ENCODE data around the gene FUT1. TPM values are rescaled to one million over a fixed set of nuclear protein-coding genes. Genes with fewer than 3 reads are reported as not detected.

Gene FUT1
- total RNA-seq, 1 donor from 2014 or later, result 4.4 TPM

DNA sequence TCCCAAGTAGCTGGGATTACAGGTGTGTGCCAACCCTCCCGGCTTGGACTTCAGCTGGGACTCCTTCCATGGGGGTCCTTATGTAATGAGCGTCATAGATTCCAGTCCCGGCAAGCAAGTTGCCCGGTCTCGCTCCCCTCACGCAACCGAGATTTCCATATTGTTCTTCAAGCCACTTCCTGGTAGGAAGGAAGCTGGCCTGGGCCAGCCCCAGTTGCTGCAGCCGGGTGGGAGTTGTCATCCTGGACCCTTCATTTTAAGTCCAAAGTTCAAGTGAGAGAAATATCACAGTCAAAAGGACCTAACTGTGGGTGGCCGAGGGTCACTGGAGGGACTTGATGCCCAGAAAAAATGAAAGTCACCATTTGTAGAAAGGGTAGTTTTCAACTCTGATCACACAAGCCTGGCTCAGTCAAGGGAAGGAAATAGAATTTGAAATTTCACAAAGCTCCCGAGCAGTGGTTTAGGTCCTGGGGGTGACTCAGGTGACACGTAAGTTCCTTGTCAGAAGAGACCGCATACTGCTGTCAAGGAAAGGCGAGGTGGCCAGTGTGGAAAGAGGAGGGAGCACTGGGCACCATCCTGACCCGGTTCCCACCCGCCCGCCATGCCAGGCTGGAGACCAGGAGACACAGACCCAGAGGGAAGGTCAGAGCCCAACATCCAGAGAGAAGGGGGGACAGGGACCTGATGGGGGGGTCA, 8.2 kb upstream of the FUT1 start:
- Mint-ChIP-seq H3K27ac (ENCODE audit: unreplicated experiment) (no peak overlapping the region), H3K4me3 (ENCODE audit: unreplicated experiment) (no peak overlapping the region), H3K27me3 (ENCODE audit: unreplicated experiment) (peaks cover 7% of the 10 kb centered on the region), H3K36me3 (ENCODE audit: unreplicated experiment) (no peaks in the 10 kb centered on the region), H3K9me3 (ENCODE audit: unreplicated experiment) (no peaks in the 10 kb centered on the region), H3K4me1 (ENCODE audit: low read depth, unreplicated experiment) (no peaks in the 10 kb centered on the region)
- DNase-seq, result no peak
- TF ChIP-seq, protein P1, sequence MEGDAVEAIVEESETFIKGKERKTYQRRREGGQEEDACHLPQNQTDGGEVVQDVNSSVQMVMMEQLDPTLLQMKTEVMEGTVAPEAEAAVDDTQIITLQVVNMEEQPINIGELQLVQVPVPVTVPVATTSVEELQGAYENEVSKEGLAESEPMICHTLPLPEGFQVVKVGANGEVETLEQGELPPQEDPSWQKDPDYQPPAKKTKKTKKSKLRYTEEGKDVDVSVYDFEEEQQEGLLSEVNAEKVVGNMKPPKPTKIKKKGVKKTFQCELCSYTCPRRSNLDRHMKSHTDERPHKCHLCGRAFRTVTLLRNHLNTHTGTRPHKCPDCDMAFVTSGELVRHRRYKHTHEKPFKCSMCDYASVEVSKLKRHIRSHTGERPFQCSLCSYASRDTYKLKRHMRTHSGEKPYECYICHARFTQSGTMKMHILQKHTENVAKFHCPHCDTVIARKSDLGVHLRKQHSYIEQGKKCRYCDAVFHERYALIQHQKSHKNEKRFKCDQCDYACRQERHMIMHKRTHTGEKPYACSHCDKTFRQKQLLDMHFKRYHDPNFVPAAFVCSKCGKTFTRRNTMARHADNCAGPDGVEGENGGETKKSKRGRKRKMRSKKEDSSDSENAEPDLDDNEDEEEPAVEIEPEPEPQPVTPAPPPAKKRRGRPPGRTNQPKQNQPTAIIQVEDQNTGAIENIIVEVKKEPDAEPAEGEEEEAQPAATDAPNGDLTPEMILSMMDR (IDR thresholded peaks at IDR 0.05; ENCODE audit: partially characterized antibody, unreplicated experiment), result no peak

DNA sequence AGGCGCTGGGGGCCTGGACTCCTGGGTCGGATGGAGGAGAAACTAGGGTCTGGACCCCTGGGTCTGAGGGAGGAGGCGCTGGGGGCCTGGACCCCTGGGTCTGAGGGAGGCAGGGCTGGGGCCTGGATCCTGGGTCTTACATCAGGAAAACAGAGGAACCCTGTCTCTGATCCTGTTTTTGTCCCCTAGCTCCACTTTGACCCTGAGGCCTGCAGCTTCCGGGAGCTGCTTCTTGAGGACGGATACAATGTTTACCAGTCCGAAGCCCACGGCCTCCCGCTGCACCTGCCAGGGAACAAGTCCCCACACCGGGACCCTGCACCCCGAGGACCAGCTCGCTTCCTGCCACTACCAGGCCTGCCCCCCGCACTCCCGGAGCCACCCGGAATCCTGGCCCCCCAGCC, 5.3 kb upstream of the FUT1 start:
- Mint-ChIP-seq H3K36me3 (ENCODE audit: unreplicated experiment) (no peaks in the 10 kb centered on the region), H3K4me1 (ENCODE audit: low read depth, unreplicated experiment) (peaks cover 7% of the 10 kb centered on the region), H3K9me3 (ENCODE audit: unreplicated experiment) (peaks cover 2% of the 10 kb centered on the region), H3K4me3 (ENCODE audit: unreplicated experiment) (no peak overlapping the region), H3K27ac (ENCODE audit: unreplicated experiment) (no peak overlapping the region), H3K27me3 (ENCODE audit: unreplicated experiment) (peaks cover 12% of the 10 kb centered on the region)
- DNase-seq, result no peak
- TF ChIP-seq, protein P1 (IDR thresholded peaks at IDR 0.05; ENCODE audit: partially characterized antibody, unreplicated experiment), result no peak

DNA sequence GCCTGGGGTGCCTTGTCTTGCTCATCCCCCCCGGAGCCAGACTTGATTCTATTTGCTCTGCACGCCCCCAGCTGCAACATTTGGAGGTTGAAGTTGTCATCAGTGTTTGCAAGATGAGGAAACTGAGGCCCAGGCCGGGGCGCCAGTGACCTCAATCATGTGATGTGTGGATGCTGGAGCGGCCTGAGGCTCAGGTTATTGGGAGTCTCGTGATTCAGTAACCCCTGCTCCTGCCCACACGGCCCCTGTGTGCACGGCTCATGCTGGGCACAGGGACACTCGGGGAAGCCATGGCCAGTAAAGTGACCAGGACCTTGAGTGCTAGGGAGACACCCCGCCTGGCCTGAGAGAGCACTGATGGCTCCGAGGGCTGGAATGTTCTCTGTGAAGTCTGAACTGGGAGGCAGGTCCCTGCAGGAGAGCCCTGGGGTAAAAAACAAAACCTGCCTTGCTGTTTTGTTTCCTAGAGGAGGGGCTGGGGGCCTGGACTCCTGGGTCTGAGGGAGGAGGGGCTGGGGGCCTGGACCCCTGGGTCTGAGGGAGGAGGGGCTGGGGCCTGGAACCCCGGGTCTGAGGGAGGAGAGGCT, 4.7 kb upstream of the FUT1 start:
- no peak for DNase-seq
- Mint-ChIP-seq H3K27me3 (ENCODE audit: unreplicated experiment) (peaks cover 10% of the 10 kb centered on the region), H3K4me1 (ENCODE audit: low read depth, unreplicated experiment) (peaks cover 7% of the 10 kb centered on the region), H3K27ac (ENCODE audit: unreplicated experiment) (no peak overlapping the region), H3K4me3 (ENCODE audit: unreplicated experiment) (no peak overlapping the region), H3K9me3 (ENCODE audit: unreplicated experiment) (peaks cover 2% of the 10 kb centered on the region), H3K36me3 (ENCODE audit: unreplicated experiment) (no peaks in the 10 kb centered on the region)
- TF ChIP-seq, protein P1 (IDR thresholded peaks at IDR 0.05; ENCODE audit: partially characterized antibody, unreplicated experiment), result no peak

DNA sequence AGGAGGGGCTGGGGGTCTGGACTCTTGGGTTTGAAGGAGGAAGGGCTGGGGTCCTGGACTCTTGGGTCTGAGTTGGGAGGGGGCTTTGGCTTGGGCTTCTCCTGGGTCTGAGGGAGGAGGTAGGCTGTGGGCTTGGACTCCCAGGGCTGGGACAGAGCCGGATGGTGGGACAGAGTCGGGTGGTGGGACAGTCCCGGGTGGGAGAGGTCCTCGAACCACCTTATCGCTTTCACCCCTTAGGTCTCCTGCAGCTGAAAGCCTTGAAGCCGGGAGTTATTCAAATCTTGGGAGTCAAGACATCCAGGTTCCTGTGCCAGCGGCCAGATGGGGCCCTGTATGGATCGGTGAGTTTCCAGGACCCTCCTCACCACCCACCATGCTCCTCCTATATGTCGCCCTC, 4.2 kb upstream of the FUT1 start:
- TF ChIP-seq, protein P1 (IDR thresholded peaks at IDR 0.05; ENCODE audit: partially characterized antibody, unreplicated experiment), result no peak
- no peak for DNase-seq
- H3K27ac Mint-ChIP-seq (ENCODE audit: unreplicated experiment), result no peak overlapping the region

DNA sequence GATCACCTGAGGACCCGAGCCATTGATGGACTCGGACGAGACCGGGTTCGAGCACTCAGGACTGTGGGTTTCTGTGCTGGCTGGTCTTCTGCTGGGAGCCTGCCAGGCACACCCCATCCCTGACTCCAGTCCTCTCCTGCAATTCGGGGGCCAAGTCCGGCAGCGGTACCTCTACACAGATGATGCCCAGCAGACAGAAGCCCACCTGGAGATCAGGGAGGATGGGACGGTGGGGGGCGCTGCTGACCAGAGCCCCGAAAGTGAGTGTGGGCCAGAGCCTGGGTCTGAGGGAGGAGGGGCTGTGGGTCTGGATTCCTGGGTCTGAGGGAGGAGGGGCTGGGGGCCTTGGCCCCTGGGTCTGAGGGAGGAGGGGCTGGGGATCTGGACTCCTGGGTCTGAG, 3.8 kb upstream of the FUT1 start:
- Mint-ChIP-seq H3K9me3 (ENCODE audit: unreplicated experiment) (peaks cover 2% of the 10 kb centered on the region), H3K4me1 (ENCODE audit: low read depth, unreplicated experiment) (peaks cover 7% of the 10 kb centered on the region), H3K27ac (ENCODE audit: unreplicated experiment) (no peak overlapping the region), H3K36me3 (ENCODE audit: unreplicated experiment) (no peaks in the 10 kb centered on the region), H3K27me3 (ENCODE audit: unreplicated experiment) (peaks cover 16% of the 10 kb centered on the region), H3K4me3 (ENCODE audit: unreplicated experiment) (no peak overlapping the region)
- TF ChIP-seq, protein P1 (IDR thresholded peaks at IDR 0.05; ENCODE audit: partially characterized antibody, unreplicated experiment), result no peak
- DNase-seq, result no peak

More for the DNA sequence above, 4.2 kb upstream of the FUT1 start:
- no peak overlapping the region for H3K4me3 Mint-ChIP-seq (ENCODE audit: unreplicated experiment)
- peaks cover 12% of the 10 kb centered on the region for H3K27me3 Mint-ChIP-seq (ENCODE audit: unreplicated experiment)
- peaks cover 7% of the 10 kb centered on the region for H3K4me1 Mint-ChIP-seq (ENCODE audit: low read depth, unreplicated experiment)
- H3K36me3 Mint-ChIP-seq (ENCODE audit: unreplicated experiment), result no peaks in the 10 kb centered on the region
- H3K9me3 Mint-ChIP-seq (ENCODE audit: unreplicated experiment), result peaks cover 2% of the 10 kb centered on the region
